HG03060 (cell line): Measurements from ENCODE around the gene WDFY1.

Source experiments
- ATAC-seq: cut with Tn5 transposase; IDR thresholded peaks from one replicate; pipeline ENCODE4 v1.9.1; 2021; ENCODE audit warnings: low read depth, moderate number of reproducible peaks; ENCODE audit not compliant: unreplicated experiment

WDFY1 gene

GRCh38 chr2:223932816-223933800 is 12.0 kb downstream of the WDFY1 start:
- no peak for ATAC-seq

- ATAC-seq, result no peak
Observed at GRCh38 chr2:223930103-223930976, 14.8 kb downstream of the WDFY1 start.

GRCh38 chr2:223929571-223930102 is 15.5 kb downstream of the WDFY1 start:
- ATAC-seq, result no peak

GRCh38 chr2:223928113-223929006 is 16.8 kb downstream of the WDFY1 start:
- no peak for ATAC-seq

- ATAC-seq, result no peak
Observed at GRCh38 chr2:223925106-223925505, 20.0 kb downstream of the WDFY1 start.

GRCh38 chr2:223923976-223924375 is 21.2 kb downstream of the WDFY1 start:
- ATAC-seq, result no peak

GRCh38 chr2:223922308-223922707 is 22.8 kb downstream of the WDFY1 start:
- no peak for ATAC-seq

- ATAC-seq, result no peak
Observed at GRCh38 chr2:223921204-223921603, 23.9 kb downstream of the WDFY1 start.

- no peak for ATAC-seq
Observed at GRCh38 chr2:223920109-223920508, 25.0 kb downstream of the WDFY1 start.

GRCh38 chr2:223918671-223919134 is 26.4 kb downstream of the WDFY1 start:
- ATAC-seq, result no peak

GRCh38 chr2:223916181-223916920 is 28.8 kb downstream of the WDFY1 start:
- no peak for ATAC-seq

- ATAC-seq, result no peak
Observed at GRCh38 chr2:223915071-223915470, 30.1 kb downstream of the WDFY1 start.

- no peak for ATAC-seq
Observed at GRCh38 chr2:223914324-223914723, 30.8 kb downstream of the WDFY1 start.

GRCh38 chr2:223909001-223909741 is 36.0 kb downstream of the WDFY1 start:
- ATAC-seq, result no peak

- ATAC-seq, result no peak
Observed at GRCh38 chr2:223908304-223908998, 36.7 kb downstream of the WDFY1 start.

- no peak for ATAC-seq
Observed at GRCh38 chr2:223905996-223906395, 39.1 kb downstream of the WDFY1 start.

- ATAC-seq, result no peak
Observed at GRCh38 chr2:223901854-223902253, 43.3 kb downstream of the WDFY1 start.

- no peak for ATAC-seq
Observed at GRCh38 chr2:223901311-223901710, 43.8 kb downstream of the WDFY1 start.
